Measurements from ENCODE around the gene MBLAC1. TPM values are rescaled to one million over a fixed set of nuclear protein-coding genes. Genes with fewer than 3 reads are reported as not detected.

Gene MBLAC1
- total and polyA plus RNA-seq, 9 of the 15 experiments (the other 6 are each of a cell fraction or from before 2014, with no cell fraction given): 0.03 to 3.1 (median 0.52) TPM

DNA sequence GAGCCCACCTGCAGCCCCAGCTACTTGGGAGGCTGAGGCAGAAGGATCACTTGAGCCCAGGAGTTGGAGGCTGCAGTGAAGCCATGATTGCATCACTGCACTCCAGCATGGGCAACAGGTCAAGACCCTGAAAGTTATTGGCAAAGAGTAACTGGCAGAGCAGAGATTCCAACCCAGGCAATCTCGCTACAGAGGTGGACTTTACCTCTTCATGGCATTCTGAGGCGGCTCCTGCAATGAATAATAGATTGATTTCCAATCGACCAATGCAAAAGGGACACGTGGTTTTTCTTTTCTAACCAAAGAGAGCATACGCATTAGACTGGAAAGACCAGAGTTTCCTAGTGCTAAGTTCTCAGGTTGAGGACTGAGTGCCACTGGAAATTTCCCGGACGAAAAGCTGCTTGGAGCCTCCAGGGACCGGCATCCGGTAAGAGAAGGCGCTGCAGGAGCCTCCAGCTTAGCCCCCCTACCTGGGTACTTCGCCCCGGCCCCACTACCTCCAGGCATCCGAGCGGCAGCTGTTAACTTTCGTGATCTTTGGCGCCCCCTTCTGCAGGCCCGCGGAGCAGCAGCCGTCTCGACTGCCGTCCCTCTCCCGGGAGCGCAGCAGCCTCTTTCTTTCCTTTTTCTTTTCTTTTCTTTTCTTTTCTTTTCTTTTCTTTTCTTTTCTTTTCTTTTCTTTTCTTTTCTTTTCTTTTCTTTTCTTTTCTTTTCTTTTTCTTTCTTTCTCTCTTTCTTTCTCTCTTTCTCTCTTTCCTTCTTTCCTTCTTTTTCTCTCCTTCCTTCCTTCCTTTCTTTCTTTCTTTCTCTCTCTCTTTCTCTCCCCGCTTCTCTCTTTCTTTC, 4.1 kb downstream of the MBLAC1 start:
- ChIA-PET POLR2A (interaction anchor here (0.7 to 1.1 kb wide), 5 partner anchors 10 to 149 kb away, joined by 3 to 4 read pairs (median 3); no protein-coding TSS in a partner anchor), CTCF (ENCODE audit: low intra/inter-chr PET ratio) (interaction anchor here (0.6 to 4.8 kb wide), 13 partner anchors 12 to 684 kb away, joined by 3 to 54 read pairs (median 5); no protein-coding TSS in a partner anchor)
- Histone ChIP-seq H3K4me2 (ENCODE audit: insufficient read depth, low read length) (peak overlapping the region; percentile 60), H3K9me1 (ENCODE audit: control insufficient read depth, insufficient read depth, low read length) (no peaks in the 10 kb centered on the region), H2AFZ (ENCODE audit: low read depth, low read length) (peak overlapping the region; percentile 85), H4K20me1 (replicated peaks; ENCODE audit: control insufficient read depth, insufficient read depth, low read length) (no peaks in the 10 kb centered on the region), H3K9ac (ENCODE audit: insufficient read depth in 1 of 2, low read depth in 2 of 2, low read length in 2 of 2) (peak overlapping the region; percentile 48 to 75), H3K9me3 (replicated peaks; ENCODE audit: control insufficient read depth, insufficient read depth, low read depth, low read length) (no peaks in the 10 kb centered on the region), H3K4me1 (replicated peaks in 1 of 2; ENCODE audit: control insufficient read depth in 2 of 2, insufficient read depth in 2 of 2, low read length in 2 of 2) (peaks cover 11 to 27% of the 10 kb centered on the region in 2 experiments), H3K27ac (ENCODE audit: extremely low read depth, low read depth, low read length) (no peak overlapping the region), H3K36me3 (ENCODE audit: control insufficient read depth, insufficient read depth, low read length) (no peaks in the 10 kb centered on the region), H3K79me2 (ENCODE audit: control insufficient read depth, insufficient read depth, low read length) (peaks cover 12% of the 10 kb centered on the region), H3K27me3 (ENCODE audit: control insufficient read depth in 2 of 2, insufficient read depth in 2 of 2, low read length in 2 of 2) (no peaks in the 10 kb centered on the region; a peak in 2 of 5 replicates), H3K4me3 (no peak overlapping the region)
- peak; percentile 50 for ATAC-seq
- peak; percentile 29 for FAIRE-seq
- WGBS (ENCODE audit: insufficient coverage, low coverage, missing lambda C conversion rate): 10% methylated on average over 24 of the region's 24 CpGs
- DNase-seq (ENCODE audit: extremely low read depth in 1 of 4, low spot score in 3 of 4): peak; percentile 85 to 90 (median 89)
- in situ Hi-C loops (cut with MboI) (loop anchor here (5.0 kb wide), 2 partner anchors 81 to 216 kb away; no protein-coding TSS in a partner anchor), intact Hi-C loops (cut with micrococcal nuclease) (loop anchor here (1.0 to 2.0 kb wide), 2 partner anchors 137 to 212 kb away; partner anchors contain the start of gene TRIM4)
- BruUV-seq (replicated peaks): no TSS peak
- TF ChIP-seq HDAC1 (IDR thresholded peaks at IDR 0.05): peak in 1 of 2 experiments; percentile 61; a peak in 1 of 4 replicates
- TF ChIP-seq MBD2 (IDR thresholded peaks at IDR 0.05; ENCODE audit: borderline replicate concordance, low read depth): no peak
- TF ChIP-seq ZNF507 (tag; conservative IDR thresholded peaks at IDR 0.05): no peak
- no peak for TF ChIP-seq RHOXF2B (CRISPR knock-in tag; conservative IDR thresholded peaks at IDR 0.05)
- no peak for TF ChIP-seq OTX1 (CRISPR knock-in tag; IDR thresholded peaks at IDR 0.05)
- TF ChIP-seq, protein P1, sequence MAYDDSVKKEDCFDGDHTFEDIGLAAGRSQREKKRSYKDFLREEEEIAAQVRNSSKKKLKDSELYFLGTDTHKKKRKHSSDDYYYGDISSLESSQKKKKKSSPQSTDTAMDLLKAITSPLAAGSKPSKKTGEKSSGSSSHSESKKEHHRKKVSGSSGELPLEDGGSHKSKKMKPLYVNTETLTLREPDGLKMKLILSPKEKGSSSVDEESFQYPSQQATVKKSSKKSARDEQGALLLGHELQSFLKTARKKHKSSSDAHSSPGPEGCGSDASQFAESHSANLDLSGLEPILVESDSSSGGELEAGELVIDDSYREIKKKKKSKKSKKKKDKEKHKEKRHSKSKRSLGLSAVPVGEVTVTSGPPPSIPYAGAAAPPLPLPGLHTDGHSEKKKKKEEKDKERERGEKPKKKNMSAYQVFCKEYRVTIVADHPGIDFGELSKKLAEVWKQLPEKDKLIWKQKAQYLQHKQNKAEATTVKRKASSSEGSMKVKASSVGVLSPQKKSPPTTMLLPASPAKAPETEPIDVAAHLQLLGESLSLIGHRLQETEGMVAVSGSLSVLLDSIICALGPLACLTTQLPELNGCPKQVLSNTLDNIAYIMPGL (CRISPR knock-in tag; IDR thresholded peaks at IDR 0.05): no peak
- TF ChIP-seq, protein P2, sequence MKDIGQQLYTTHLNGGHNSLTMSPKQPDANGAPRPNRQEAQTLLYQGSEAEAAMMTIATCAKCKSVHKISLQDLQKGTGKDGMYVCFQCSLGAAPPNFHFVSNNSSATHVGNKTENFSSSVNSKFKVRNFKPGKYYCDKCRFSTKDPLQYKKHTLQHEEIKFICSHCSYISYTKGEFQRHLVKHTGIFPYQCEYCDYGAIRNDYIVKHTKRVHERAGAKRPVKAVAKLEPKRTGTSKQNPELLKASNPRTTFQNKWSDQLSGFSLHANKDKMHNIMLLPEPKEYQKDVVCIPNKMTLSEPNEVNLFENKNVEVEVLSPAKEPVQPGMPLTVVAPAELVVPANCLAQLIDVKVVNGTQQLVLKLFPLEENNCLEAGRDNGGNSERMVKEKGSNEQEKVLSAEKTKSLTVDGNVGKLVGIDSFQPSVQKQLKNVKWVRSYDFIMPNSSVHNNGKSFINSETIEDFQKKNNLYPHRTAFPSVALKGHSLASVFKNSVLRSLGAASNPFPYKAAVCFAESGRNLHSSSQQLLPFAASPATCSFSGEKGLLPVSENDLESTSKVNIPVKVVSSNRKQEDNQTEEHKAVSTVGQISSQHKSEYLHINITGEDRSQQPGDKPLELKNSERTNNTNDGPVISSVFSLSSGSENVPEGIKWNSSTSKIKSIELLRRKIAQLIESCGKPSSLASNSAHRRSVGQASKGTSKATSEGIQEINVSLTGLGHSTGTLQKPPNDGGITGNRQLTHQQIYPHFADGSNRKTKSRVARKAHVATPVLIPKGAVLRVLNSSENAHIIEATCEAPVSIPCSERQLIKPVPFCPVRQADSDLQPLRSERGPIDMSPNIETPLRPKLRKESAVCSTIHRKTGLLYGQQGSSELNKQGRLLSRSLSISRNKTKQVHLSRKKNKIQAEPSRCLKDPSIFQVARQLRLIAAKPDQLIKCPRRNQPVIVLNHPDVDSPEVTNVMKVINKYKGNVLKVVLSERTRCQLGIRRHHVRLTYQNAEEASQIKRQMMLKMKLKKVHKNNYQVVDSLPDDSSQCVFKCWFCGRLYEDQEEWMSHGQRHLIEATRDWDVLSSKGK (CRISPR knock-in tag; IDR thresholded peaks at IDR 0.05): no peak
- TF ChIP-seq, protein P3, sequence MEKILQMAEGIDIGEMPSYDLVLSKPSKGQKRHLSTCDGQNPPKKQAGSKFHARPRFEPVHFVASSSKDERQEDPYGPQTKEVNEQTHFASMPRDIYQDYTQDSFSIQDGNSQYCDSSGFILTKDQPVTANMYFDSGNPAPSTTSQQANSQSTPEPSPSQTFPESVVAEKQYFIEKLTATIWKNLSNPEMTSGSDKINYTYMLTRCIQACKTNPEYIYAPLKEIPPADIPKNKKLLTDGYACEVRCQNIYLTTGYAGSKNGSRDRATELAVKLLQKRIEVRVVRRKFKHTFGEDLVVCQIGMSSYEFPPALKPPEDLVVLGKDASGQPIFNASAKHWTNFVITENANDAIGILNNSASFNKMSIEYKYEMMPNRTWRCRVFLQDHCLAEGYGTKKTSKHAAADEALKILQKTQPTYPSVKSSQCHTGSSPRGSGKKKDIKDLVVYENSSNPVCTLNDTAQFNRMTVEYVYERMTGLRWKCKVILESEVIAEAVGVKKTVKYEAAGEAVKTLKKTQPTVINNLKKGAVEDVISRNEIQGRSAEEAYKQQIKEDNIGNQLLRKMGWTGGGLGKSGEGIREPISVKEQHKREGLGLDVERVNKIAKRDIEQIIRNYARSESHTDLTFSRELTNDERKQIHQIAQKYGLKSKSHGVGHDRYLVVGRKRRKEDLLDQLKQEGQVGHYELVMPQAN (IDR thresholded peaks at IDR 0.05; ENCODE audit: borderline replicate concordance): peak; percentile 62; the same call in 1 of the 2 replicates
- peak in 1 of 2 experiments; percentile 28; a peak in 1 of 4 replicates for TF ChIP-seq TRIM24 (IDR thresholded peaks at IDR 0.05)
